GM18951 (cell line): ENCODE results near the gene CTNNBL1.

Source experiments
- POLR2A ChIP-seq: IDR thresholded peaks from 4 replicates; pipeline ENCODE4 v1.6.1; 2011; ENCODE audit warnings: mild to moderate bottlenecking; ENCODE audit not compliant: insufficient read length, insufficient read depth; ENCODE audit errors: extremely low read depth
- in situ Hi-C: fragments of 300-500 bp; cut with MboI; formaldehyde crosslinking; loops from one replicate; pipeline ENCODE4 v1.12.0; 2022; ENCODE audit warnings: low sequenced_read_pairs, mixed read lengths, inconsistent platforms; ENCODE audit not compliant: unreplicated experiment

The CTNNBL1 gene

DNA sequence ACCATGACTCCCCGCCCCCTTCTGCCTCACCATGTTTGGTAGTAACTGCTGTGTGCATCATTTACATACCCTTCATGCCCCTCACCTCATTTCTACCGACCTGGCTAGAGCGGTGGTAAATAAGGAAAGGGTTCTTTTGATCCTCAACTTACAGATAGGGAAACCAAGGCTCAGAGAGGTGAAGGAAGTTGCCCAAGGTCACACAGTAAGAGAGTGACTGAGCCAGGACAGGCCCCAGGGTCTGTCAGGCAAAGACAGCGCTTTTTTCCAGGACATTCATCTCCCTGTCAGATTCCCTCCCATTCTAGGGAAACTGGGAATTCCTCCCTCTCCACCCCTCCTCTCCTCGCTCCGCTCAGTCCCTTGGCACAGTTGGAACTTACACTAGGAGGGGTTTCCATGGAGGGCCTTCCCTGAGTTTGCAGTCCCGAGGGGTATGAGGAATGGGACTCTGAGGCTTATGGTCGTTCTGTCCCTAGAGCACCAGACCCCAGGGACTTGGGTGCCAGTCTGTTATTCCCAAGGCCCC is 211.1 kb downstream of the CTNNBL1 start:
- TF ChIP-seq POLR2A, result no peak
- in situ Hi-C loops, result no loop called here

DNA sequence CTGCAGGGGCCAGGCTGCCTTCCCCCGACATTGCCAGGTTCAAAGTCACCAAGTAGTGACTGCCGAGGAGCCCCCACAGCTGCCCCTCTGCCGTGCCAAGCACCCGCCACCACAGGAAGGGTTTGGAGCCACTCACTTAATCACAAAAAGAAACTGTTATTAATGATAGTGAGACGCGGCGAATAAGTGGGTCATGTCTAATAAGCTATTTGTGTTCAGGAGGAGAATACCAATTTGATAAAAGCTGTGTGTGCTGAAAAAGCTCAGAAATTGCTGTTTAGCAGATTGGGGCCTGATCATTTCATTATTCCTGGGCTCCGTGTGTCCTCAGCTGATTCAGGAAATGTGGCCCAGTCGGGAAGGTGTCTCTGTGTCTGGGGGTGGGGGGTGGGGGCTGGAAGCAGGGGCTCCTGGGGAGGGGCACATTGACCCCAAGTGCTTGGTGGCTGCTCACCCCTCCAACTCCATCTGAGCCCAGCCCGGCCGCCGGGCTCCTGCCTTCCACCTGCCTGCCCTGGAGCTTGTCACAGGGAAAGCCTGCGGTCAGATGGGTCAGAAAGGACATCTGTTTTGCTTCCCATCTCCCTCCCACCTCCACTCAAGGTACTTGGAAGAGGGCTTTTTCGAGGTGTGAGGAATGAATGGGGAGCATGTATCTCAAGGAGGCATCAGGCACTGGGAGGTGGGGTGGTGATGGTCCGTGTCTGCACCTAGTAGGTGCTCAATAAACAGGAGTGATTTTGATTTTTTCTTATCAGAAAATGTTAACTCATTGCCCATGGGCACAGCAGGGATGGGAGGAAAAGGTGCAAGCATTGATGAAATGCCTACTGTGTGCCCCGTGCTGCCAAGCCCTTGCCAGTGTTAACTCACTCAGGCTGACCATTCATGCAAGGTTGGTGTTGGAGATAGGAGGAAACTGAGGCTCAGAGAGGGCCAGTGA is 212.1 kb downstream of the CTNNBL1 start:
- no peak for TF ChIP-seq POLR2A
- in situ Hi-C loops, result no loop called here

GRCh38 chr20:37907330-37907676 is 213.5 kb downstream of the CTNNBL1 start:
- in situ Hi-C loops, result no loop called here

DNA sequence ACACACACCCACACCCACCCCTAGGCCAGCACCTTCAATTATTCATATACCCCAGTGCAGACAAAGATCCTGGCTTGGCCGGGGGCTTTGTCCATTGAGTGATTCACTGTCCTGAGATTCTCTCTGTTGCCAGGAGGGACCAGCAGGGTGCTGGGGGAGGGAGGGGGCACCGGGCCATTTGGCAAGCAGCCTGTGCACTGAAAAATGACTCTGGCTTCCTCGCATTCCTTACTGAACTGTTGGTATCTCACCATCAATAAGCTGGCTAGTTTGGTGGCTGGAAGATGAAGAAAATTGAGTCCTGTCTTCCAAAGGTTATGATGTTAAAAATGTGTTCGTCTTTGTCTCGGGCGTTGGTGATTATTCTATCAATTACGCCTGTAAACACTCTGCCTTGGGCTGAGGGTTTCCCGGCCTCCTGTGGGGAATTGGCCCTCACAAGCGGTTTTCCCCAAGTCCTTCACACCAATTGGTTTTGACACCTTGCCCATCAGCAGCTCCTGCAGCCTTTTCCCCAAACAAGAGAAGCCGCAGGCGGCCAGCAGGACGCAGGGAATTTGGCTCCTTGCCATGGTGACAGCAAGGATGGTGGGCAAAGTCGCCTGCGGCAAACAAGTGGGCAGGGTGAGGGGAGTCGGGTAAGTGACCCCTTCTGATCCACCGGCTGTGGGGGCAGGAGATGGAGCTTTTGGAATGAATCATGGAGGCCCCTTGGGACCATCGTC is 214.0 kb downstream of the CTNNBL1 start:
- in situ Hi-C loops, result no loop called here
- no peak for TF ChIP-seq POLR2A

More at GRCh38 chr20:37907330-37907676, 213.5 kb downstream of the CTNNBL1 start:
- no peak for TF ChIP-seq POLR2A

DNA sequence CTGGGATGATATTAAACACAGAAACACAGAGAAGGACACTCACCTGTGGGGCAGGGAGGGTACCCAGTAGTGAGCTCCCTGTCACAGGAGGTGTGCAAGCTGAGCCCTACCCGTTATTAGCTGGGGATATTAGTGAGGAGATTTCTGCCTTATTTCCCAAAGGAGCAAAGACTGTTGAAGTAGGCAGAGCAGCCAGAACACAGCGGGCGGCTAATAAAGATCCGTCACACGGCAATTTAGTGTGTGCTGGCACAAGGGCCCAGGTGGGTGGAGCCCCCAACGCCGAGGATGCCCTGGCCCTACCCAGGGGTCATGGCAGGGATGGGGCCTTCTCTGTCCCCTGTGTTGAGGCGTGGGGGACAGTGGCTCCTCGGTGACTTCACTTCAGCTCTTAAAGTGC is 217.4 kb downstream of the CTNNBL1 start:
- in situ Hi-C loops, result no loop called here
- no peak for TF ChIP-seq POLR2A

DNA sequence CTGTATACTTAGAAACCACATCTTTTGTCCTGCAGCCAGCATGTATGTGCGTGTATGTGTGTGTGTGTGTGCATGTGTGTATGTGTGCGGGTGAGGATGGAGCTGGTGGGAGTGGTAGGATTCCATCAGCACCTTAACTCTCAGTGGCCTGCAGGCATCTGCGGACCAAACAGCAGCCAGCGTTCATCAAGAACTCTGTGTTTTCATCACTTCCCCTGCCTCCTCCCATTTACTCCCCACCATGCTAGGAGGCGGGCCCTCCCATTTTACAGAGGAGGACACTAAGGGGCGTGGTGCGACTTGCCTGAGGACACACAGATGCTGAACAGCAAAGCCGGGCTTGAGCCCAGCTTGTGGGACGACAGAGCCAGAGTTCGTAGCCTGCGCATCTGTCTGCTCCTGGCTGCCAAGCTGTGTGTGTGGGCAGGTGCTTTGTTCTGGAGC is 218.0 kb downstream of the CTNNBL1 start:
- TF ChIP-seq POLR2A, result no peak
- in situ Hi-C loops, result no loop called here

DNA sequence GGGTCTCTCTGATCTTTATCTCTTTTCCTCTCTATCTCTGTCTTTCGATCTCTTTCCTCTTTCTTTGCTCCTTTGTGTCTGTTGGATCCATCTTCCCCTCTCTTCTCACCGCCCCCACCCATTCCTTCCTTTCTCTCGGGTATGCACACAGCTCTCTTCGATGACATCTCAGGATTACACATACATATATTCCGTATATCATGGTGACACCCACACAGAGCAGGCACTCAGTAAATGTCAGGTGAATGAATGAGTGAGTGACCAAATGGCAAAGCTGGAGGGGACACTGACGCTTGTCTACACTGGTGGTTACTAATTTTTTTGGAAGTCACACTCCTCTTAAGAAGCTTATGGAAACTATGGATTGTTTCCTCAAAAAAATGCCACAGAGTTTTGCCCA is 219.0 kb downstream of the CTNNBL1 start:
- in situ Hi-C loops, result no loop called here
- no peak for TF ChIP-seq POLR2A

GRCh38 chr20:37913567-37914366 is 219.9 kb downstream of the CTNNBL1 start:
- in situ Hi-C loops, result no loop called here
- TF ChIP-seq POLR2A, result no peak

DNA sequence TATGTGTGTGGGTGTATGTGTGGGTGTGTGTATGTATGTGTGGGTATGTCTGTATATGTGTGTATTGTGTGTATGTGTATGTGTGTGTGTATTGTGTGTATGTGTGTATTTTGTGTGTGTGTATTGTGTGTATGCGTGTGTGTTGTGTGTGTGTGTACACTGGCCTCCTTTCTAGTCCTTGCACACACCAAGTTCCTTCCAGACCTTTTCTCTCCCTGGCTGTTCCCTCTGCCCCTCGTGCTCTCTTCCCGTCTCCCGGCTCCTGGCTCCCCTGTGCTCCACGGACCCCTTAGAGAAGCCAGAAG is 220.5 kb downstream of the CTNNBL1 start:
- TF ChIP-seq POLR2A, result no peak
- in situ Hi-C loops, result no loop called here

GRCh38 chr20:37914672-37915433 is 221.0 kb downstream of the CTNNBL1 start:
- no peak for TF ChIP-seq POLR2A
- in situ Hi-C loops, result no loop called here

DNA sequence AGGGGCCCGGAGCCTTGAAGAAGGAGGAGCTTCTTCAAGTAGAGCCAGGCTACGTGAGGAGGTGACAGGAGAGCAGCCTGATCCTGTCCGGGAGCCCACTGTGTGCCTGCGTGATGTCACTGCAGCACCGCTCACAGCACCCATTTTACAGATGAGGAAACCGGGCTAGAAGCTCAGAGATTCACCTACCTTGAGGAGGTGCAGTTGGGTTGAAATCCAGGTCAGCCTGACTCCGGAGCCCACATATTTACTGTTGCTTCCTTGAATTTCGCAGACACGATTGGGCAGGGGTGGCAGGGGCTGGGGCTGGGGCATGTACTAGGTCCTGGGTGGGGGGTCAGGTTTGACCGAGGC is 221.6 kb downstream of the CTNNBL1 start:
- no peak for TF ChIP-seq POLR2A
- in situ Hi-C loops, result no loop called here

GRCh38 chr20:37915800-37916570 is 222.2 kb downstream of the CTNNBL1 start:
- in situ Hi-C loops, result no loop called here
- no peak for TF ChIP-seq POLR2A
